ENCODE measurements around the gene SUSD1.

DNA sequence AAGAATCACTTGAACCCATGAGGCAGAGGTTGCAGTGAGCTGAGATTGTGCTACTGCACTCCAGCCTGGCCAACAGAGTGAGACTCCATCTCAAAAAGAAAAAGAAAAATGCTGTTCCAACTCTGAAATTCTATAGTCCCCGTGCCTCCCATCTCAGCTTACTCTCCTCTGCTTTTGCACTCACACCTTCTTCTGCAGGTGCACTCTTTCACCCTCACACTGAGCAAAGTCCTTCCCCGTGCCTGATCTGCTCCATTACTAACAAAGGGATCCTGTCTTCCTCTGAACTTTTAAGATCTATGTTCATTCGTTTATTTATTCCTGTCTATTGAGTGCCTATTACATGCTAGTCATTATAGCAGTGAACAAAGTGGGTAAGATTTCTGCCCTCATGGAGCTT lies 47.8 kb downstream of the SUSD1 start:
- TF ChIP-seq, protein P1, sequence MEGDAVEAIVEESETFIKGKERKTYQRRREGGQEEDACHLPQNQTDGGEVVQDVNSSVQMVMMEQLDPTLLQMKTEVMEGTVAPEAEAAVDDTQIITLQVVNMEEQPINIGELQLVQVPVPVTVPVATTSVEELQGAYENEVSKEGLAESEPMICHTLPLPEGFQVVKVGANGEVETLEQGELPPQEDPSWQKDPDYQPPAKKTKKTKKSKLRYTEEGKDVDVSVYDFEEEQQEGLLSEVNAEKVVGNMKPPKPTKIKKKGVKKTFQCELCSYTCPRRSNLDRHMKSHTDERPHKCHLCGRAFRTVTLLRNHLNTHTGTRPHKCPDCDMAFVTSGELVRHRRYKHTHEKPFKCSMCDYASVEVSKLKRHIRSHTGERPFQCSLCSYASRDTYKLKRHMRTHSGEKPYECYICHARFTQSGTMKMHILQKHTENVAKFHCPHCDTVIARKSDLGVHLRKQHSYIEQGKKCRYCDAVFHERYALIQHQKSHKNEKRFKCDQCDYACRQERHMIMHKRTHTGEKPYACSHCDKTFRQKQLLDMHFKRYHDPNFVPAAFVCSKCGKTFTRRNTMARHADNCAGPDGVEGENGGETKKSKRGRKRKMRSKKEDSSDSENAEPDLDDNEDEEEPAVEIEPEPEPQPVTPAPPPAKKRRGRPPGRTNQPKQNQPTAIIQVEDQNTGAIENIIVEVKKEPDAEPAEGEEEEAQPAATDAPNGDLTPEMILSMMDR (IDR thresholded peaks at IDR 0.05), result no peak
- no peak for TF ChIP-seq POLR2A (IDR thresholded peaks at IDR 0.05)
